GDM1 (cell line): ENCODE measurements around the gene ATP2A3.

Source experiments
- DNase-seq: peaks from one replicate; lab custom pipeline; 2025; lab: John Stamatoyannopoulos, UW

The ATP2A3 gene

DNA sequence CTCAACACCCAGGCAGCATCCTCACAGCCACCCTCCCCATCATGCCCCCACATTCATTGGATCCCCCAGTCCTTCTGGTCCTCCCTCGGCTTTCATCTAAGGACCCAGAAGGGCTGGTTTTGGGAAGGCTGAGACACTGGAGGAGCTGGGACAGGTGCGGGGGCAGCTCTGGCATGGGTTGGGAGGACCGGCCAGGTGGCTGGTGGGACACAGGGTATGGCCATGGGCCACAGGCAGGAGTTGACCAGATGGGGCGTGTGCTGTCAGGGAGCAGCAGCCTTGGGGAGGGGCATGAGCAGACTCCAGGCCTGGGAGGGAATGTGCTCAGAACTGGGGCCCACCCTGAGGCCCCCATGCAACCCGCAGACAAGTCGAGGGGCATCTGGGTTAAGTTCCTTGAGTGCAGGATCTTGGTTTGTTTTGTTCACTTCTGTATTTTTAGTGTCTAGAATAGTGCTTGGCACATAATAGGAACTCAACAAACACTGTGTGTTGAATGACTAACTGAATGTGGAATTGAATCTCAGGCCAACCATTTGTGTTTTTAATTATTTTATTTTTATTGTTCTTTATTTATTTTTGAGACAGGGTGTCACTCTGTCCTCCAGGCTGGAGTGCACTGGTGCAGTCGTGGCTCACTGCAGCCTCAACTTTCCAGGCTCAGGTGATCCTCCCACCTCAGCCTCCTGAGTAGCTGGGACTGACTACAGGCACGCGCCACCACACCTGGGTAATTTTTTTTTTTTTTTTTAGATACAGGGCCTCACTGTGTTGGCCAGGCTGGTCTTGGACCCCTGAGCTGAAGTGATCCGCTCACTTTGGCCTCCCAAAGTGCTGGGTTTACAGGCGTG lies 53.6 kb downstream of the ATP2A3 start:
- no peak for DNase-seq

DNA sequence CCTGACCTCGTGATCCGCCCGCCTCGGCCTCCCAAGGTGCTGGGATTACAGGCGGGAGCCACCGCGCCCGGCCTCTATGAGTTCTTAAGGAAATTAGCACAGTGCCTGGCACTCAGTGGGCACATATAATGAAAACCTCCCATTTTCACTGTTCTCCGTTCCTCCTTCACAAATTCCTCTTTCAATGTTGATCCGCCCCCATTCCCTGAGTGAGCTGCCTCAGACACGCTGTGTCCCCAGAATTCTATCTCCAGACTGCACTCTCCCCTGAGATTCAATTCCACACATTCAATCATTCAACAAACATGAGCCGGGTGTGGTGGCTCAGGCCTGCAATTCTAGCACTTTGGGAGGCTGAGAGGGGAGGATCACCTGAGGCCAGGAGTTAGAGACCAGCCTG lies 55.0 kb downstream of the ATP2A3 start:
- DNase-seq = no peak

DNA sequence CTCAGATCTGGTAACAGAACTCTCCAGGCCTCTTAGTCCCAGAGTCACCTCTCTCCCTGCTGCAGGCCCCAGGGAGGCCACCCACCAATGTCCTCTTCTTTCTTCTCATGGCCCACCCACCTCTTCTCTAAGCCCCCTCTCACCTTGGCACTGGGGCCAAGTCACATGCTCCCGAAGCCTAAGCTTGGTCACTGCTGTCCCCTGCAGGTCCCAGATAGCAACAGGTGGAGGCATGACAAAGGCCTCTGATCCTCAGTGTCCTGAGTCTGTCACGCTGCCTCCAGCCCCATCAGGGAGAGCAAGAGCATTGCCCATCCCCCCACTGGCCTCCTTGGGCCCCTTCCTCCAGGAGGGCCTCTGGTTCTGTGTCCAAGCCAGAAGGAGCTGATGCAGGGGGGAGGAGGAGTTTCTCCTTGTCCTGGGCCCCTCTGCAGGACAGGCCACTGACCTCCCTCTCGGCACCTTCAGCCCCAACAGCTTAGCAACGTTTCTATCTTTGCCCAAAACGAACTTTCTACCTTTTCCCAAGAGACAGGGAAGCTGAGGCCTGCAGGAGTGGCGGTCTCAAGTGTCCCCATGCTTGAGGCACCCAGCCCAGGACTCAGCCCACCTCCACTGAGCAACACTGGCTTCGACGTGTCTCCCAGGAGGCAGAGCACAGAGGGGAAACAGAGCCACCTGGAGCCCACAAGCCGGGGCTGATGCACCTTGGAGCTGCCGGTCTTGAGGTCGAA lies 56.6 kb downstream of the ATP2A3 start:
- DNase-seq = no peak

DNA sequence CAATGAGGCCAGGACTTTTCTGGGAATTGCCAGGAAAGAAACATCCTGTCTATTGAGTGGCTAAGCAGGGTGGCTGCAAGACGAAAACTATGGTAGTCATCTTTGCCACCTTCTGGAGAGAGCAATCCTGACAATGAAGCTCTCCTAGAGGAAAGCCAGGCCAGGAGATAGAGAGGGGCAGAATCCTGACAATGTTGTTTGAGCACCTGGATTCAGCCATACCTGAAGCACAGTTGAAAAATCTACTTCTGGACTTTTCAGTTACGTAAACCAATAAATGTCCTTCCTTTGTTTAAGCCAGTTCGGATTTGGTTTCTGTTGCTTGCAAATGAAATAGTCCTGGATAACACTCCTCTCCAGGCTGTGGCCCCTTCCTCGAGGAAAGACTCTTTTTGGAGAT lies 57.4 kb downstream of the ATP2A3 start:
- no peak for DNase-seq

GRCh38 chr17:3905017-3905520 lies 59.2 kb downstream of the ATP2A3 start:
- no peak for DNase-seq

GRCh38 chr17:3904501-3904900 lies 59.7 kb downstream of the ATP2A3 start:
- DNase-seq = no peak

- no peak for DNase-seq
These were observed 60.4 kb downstream of the ATP2A3 start for GRCh38 chr17:3903881-3904290.

- no peak for DNase-seq
These were observed 61.0 kb downstream of the ATP2A3 start for GRCh38 chr17:3903051-3903825.

DNA sequence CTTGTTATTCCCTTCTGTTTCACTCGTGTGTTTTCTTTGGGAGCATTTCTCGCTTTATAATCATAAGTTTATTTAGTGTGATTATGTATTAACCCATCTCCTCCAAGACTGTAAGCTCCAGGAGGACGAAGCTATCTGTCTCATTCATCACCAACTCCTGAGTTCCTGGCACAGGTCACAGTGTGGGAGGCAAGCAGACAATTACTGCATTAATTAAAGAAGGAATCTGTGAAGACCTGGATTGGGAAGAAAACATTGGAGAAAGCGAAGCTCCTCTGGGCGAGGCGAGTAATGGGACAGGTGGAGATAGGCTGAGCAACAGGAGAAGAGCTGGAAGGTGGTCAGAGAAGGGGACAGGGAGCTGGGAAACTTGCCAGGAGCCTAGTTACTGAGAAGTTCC lies 63.6 kb downstream of the ATP2A3 start:
- no peak for DNase-seq

DNA sequence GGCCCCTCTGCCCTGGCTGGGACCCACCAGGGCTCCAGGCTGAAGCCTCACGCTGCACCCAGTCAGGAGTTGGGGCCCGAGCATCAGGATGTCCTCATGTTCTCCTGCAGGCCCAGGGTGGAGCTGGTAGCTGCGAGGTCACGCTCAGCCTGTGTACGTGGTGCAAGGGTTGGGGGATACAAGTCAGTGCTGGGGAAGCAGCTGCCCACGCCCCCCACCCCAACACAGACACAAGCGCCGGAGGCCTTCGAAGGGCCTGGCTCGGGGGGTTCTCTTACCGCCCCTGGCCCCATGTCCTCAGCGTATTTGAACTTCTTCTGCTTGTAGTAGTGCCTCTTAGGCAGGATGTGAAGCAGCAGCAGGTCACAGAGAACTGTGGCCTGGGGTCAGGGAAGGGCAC lies 66.5 kb downstream of the ATP2A3 start:
- no peak for DNase-seq

- no peak for DNase-seq
These were observed 67.3 kb downstream of the ATP2A3 start for GRCh38 chr17:3896968-3897235.

DNA sequence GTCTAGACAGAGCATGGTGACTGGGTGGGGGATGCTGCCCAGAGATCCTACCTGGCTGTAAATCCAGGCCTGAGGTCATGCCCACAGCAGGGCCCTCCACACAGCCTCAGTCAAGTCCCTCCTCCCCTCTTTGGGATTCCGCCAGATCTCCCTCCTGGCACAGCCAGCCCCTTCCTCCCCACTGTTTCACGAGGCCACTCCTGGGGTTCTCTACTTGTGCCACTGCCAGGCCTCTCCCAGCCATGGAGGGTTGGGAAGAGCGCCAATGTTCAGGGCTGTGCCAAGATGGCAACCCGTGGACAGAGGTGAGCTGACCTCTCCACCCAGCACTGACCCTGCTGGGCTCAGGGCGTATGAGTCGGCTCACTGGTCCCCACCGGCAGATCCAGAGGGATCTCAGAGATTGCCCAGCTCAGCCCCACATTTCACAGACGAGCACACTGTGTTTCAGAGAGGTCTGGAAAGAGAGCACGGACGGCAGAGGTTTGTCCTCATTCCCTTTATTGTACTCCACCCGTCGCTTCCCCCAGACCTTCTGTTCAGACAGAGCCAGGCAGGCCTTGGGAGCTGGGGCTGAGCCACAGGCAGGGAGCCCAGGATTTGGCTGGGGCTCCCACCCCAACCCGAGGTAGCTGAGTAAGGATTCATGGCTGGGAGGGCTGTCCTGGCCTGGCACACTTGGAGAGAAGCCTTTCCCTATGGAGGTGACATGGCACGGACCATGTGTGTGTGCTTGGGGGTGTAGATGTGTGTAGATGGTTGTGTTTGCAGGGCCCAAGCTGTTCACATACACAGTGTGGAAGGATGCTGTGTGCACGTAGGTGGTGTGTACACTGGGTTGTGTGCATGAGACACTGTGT lies 67.9 kb downstream of the ATP2A3 start:
- no peak for DNase-seq

DNA sequence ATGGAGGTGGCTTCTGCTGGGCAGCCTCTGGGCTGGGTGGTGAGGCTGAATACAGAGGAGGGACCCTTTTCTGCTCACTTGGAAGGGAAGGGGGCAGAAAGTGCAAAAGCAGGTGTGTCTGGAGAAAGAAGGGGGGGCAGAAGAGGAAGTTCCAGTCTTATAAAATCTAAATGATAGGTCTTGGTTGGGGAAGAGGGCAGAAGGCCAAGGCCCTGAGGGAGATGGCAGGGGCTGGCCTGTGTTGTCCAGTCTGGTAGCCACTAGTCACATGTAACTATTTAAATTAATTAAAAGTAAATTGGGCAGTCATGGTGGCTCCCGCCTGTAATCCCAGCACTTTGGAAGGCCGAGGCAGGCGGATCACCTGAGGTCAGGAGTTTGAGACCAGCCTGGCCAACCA lies 68.9 kb downstream of the ATP2A3 start:
- no peak for DNase-seq

- DNase-seq = peak; percentile 21
These were observed 69.3 kb downstream of the ATP2A3 start for GRCh38 chr17:3894911-3895343.

- no peak for DNase-seq
These were observed 70.0 kb downstream of the ATP2A3 start for GRCh38 chr17:3894188-3894587.

- no peak for DNase-seq
These were observed 70.5 kb downstream of the ATP2A3 start for GRCh38 chr17:3893720-3894116.

DNA sequence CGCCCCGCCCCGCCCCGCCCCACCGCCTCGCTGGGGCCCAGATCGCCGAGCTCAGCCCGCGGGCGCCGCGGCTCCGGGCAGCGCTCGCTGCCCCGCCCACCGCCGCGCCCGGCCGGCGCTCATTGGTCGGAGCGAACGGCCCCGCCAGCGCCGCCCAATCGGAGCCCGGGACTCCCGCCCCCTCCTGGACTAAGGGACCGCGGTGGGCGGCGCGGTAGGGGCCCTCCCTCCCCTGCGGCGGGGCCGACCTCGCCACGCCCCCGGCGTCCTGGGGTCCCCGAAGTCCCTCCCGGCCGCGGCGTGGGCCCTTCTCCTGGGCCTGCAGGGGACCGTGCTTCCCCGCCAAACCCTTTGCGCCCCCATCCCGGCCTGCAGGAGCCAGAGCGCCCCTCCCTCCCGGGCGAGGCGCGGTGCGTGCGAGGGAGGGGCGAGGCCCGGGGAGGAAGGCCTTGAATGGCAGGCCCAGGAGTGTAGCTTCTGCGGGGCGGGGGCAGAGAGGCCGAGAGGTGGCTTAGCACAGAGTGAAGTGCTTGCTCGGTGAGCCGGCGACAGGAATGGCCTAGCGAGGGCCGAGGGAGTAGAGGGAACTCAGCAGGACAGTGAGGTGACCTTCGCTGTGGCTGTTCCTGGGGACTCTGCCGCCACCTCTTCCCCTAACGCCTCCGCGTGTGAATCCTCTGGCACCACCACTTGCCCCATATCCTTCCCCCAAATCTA lies 71.1 kb downstream of the ATP2A3 start, which contains the start of gene CAMKK1:
CAMKK1 (minus strand) TSS at position 51 of the 717 bp plus-strand sequence. CDS start 7,366 bp downstream, outside the sequence.
- DNase-seq = peak; percentile 89

DNA sequence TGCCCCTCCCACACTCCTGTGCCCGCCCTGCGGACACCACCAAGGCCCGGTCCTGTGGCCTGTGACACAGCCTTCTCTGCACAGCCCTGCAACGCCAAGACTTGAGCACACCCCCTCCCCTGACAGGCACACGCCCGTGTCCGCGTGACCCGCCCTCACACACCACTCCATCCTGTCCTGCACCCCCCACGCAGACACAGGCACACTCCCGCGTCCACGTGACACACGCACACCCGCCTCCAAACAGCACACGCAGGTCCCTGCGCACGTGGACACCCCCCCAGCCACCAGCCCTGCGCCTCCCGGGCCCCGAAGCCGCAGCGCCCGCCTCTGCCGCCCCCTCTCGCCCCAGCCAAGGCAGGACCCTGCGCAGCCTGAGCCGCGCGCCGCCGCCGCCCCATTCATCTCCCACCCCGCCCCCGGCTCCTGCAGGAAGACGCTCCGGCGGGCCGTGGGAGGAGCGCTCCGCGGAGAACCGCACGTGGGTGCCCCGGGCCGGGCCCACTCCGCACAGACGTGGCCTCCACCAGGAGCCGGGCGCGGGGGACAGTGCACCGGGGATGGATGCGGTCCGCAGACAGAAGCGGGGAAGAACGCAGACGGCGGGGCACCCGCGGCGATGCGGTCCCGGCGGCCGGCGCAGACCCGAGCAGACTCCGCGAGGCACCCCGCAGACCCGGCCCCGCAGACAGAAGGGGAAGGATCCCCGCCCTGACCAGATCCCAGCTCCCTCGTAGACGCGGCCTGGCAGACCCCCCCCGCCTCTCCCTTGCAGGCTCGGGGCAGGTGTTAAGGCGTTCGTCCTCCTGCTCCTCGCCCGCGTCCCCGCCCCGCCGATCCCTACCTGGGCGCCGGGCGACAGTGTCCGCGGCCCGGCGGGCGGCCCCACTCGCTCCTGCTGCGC lies 71.9 kb downstream of the ATP2A3 start:
- peak; percentile 75 for DNase-seq

GRCh38 chr17:3891626-3892094 lies 72.6 kb downstream of the ATP2A3 start:
- DNase-seq = no peak

DNA sequence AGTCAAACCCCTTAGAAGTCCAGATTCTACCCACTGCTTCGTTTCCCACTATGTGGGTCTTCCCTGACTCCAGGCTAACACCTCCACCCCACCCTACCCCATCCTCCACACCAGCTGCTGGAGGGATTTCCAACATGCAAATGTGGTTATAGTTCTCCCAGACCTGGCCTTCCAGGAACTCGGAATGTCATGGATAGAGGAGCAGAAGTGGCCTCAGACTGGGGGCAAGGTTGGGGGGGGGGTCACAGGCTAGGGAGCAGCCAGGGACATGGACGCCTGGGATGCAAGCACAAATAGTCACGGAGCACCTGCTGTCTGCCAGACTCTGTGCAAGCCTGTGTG lies 73.4 kb downstream of the ATP2A3 start:
- DNase-seq = no peak
